Endodermal cell (in vitro differentiated cells): ENCODE data around the gene MYO1A. TPM values are rescaled to one million over a fixed set of nuclear protein-coding genes. Genes with fewer than 3 reads are reported as not detected.

Experiments used
- DNase-seq: peaks from one replicate; pipeline ENCODE4 v3.0.0-alpha.2; 2017
- H3K27ac ChIP-seq: 2 replicates; pipeline ENCODE4 v1.5.1; 2013; ENCODE audit warnings: mild to moderate bottlenecking, low read depth, low read length, moderate library complexity
- H3K27me3 ChIP-seq: 2 replicates; pipeline ENCODE4 v1.6.1; 2013; ENCODE audit warnings: mild to moderate bottlenecking, low read length, moderate library complexity; ENCODE audit not compliant: insufficient read depth, control insufficient read depth, poor library complexity, severe bottlenecking
- H3K36me3 ChIP-seq: 2 replicates; pipeline ENCODE4 v1.7.0; 2013; ENCODE audit warnings: mild to moderate bottlenecking, low read length, moderate library complexity; ENCODE audit not compliant: control insufficient read depth, insufficient read depth
- H3K4me1 ChIP-seq: one replicate; pipeline ENCODE4 v1.7.0; 2013; ENCODE audit warnings: low read length; ENCODE audit not compliant: control insufficient read depth, insufficient read depth
- H3K4me3 ChIP-seq: 2 replicates; pipeline ENCODE4 v1.5.1; 2013; ENCODE audit warnings: mild to moderate bottlenecking, low read length, moderate library complexity
- H3K9ac ChIP-seq: 2 replicates; pipeline ENCODE4 v1.6.1; 2013; ENCODE audit warnings: mild to moderate bottlenecking, low read length, moderate library complexity; ENCODE audit not compliant: poor library complexity, severe bottlenecking; ENCODE audit errors: extremely low read depth
- H3K9me3 ChIP-seq: 2 replicates; pipeline ENCODE4 v1.6.1; 2013; ENCODE audit warnings: mild to moderate bottlenecking, low read length, moderate library complexity; ENCODE audit not compliant: control insufficient read depth
- H3K27ac Mint-ChIP-seq: 2 replicates; pipeline ENCODE4 v1.8.0; 2020; ENCODE audit warnings: mixed read lengths
- H3K27me3 Mint-ChIP-seq: 2 replicates; pipeline ENCODE4 v1.8.0; 2021; ENCODE audit warnings: mild to moderate bottlenecking, mixed read lengths; ENCODE audit not compliant: insufficient read depth
- H3K36me3 Mint-ChIP-seq: 2 replicates; pipeline ENCODE4 v1.8.0; 2020; ENCODE audit warnings: low read depth, mixed read lengths
- H3K4me1 Mint-ChIP-seq: 2 replicates; pipeline ENCODE4 v1.8.0; 2020; ENCODE audit warnings: mixed read lengths
- H3K4me3 Mint-ChIP-seq: 2 replicates; pipeline ENCODE4 v1.8.0; 2020; ENCODE audit warnings: mild to moderate bottlenecking, moderate library complexity, mixed read lengths
- H3K9me3 Mint-ChIP-seq: 2 replicates; pipeline ENCODE4 v1.8.0; 2020; ENCODE audit warnings: mild to moderate bottlenecking, mixed read lengths
- WGBS, 2 experiments: methylation state at CpG; one replicate each; pipeline versions ENCODE4 v1.1.5 to v1.1.7; 2013; ENCODE audit warnings: missing lambda C conversion rate in 2 of 2, mixed read lengths in 1 of 2; ENCODE audit not compliant: insufficient coverage in 1 of 2, insufficient read length in 1 of 2; 5-methylcytosine and 5-hydroxymethylcytosine counted together
- total RNA-seq, 2 donors: library from RNA; stranded (reverse); fragmentation: NEBNext Ultra II Directional in 1 of 2; extraction: Animal tissue kit (Norgen Biotek cat#: 25700) in 1 of 2; gene quantifications; 2 replicates in 1 of 2; 3 replicates in 1 of 2; pipeline ENCODE4 v1.2.1, GENCODE V29; 2021
- TF ChIP-seq, protein P1 (sequence below): fragments of 200-600 bp; sonication (generic); conservative IDR thresholded peaks from 2 replicates; pipeline ENCODE4 v1.5.0; 2021; ENCODE audit warnings: antibody characterized with exemption, mild to moderate bottlenecking

MYO1A gene
- total RNA-seq, 2 donors from 2014 or later: 0.77 to 1.7 TPM

- H3K27ac ChIP-seq: no peak overlapping the region
- Mint-ChIP-seq H3K4me1 (peaks cover 9% of the 10 kb centered on the region), H3K4me3 (no peak overlapping the region), H3K27ac (peak overlapping the region; percentile 39), H3K27me3 (no peaks in the 10 kb centered on the region), H3K9me3 (no peaks in the 10 kb centered on the region), H3K36me3 (peaks cover 38% of the 10 kb centered on the region)
- H3K36me3 ChIP-seq: peaks cover 17% of the 10 kb centered on the region
- no peaks in the 10 kb centered on the region for H3K9me3 ChIP-seq
- no peaks in the 10 kb centered on the region for H3K27me3 ChIP-seq
- H3K4me3 ChIP-seq: no peak overlapping the region
- 88 to 100% methylated on average over 2 to 4 of the region's 4 CpGs for WGBS, 2 experiments
- peaks cover 3% of the 10 kb centered on the region for H3K4me1 ChIP-seq
- no peak for DNase-seq
- no peak overlapping the region for H3K9ac ChIP-seq
- TF ChIP-seq, protein P1, sequence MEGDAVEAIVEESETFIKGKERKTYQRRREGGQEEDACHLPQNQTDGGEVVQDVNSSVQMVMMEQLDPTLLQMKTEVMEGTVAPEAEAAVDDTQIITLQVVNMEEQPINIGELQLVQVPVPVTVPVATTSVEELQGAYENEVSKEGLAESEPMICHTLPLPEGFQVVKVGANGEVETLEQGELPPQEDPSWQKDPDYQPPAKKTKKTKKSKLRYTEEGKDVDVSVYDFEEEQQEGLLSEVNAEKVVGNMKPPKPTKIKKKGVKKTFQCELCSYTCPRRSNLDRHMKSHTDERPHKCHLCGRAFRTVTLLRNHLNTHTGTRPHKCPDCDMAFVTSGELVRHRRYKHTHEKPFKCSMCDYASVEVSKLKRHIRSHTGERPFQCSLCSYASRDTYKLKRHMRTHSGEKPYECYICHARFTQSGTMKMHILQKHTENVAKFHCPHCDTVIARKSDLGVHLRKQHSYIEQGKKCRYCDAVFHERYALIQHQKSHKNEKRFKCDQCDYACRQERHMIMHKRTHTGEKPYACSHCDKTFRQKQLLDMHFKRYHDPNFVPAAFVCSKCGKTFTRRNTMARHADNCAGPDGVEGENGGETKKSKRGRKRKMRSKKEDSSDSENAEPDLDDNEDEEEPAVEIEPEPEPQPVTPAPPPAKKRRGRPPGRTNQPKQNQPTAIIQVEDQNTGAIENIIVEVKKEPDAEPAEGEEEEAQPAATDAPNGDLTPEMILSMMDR: no peak
Observed at GRCh38 chr12:57092876-57093414, 43.0 kb upstream of the MYO1A start.

GRCh38 chr12:57092529-57092862 is 42.6 kb upstream of the MYO1A start:
- Mint-ChIP-seq H3K27me3 (no peaks in the 10 kb centered on the region), H3K36me3 (peaks cover 36% of the 10 kb centered on the region), H3K9me3 (no peaks in the 10 kb centered on the region), H3K4me3 (no peak overlapping the region), H3K27ac (peak overlapping the region; percentile 39), H3K4me1 (peaks cover 9% of the 10 kb centered on the region)
- TF ChIP-seq, protein P1: no peak
- H3K9ac ChIP-seq: no peak overlapping the region
- 90 to 100% methylated on average over 5 of the region's 5 CpGs for WGBS, 2 experiments
- no peak overlapping the region for H3K27ac ChIP-seq
- peaks cover 16% of the 10 kb centered on the region for H3K36me3 ChIP-seq
- no peaks in the 10 kb centered on the region for H3K9me3 ChIP-seq
- no peaks in the 10 kb centered on the region for H3K27me3 ChIP-seq
- H3K4me3 ChIP-seq: no peak overlapping the region
- H3K4me1 ChIP-seq: peaks cover 3% of the 10 kb centered on the region
- DNase-seq: no peak

DNA sequence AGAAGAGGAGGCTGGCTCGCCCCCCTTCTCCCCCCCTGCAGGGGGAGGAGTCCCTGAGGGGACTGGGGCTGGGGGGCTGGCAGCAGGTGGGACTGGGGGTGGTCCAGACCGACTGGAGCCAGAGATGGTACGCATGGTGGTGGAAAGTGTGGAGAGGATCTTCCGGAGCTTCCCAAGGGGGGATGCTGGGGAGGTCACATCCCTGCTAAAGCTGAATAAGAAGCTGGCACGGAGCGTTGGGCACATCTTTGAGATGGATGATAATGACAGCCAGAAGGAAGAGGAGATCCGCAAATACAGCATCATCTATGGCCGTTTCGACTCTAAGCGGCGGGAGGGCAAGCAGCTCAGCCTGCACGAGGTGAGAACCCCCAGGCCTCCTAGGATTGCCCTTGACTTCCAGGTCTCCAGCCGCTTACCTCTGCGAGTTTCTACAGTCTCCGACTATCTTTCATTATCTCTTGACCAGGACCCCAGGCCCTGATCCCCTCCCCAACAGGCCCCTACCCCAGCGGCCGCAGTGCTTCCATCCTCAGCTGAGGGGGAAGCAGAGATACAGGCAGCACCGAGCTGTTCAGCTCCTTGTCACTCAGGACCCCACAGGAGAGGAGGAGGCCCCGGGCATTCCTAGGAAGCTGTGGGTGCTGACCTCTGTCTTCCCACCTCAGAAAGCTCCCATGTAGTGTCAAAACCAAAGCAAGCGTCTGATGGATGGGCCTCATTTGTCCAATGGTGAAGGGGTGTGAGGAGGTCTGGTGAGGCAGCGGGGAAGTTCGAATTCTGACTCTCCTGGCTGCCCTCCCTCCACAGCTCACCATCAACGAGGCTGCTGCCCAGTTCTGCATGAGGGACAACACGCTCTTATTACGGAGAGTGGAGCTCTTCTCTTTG is 42.0 kb upstream of the MYO1A start:
- H3K27ac Mint-ChIP-seq: no peak overlapping the region
- 91 to 95% methylated on average over 13 to 24 of the region's 25 CpGs for WGBS, 2 experiments
- H3K9me3 Mint-ChIP-seq: no peaks in the 10 kb centered on the region
- peaks cover 30% of the 10 kb centered on the region for H3K36me3 Mint-ChIP-seq
- Histone ChIP-seq H3K27ac (no peak overlapping the region), H3K27me3 (no peaks in the 10 kb centered on the region), H3K9me3 (no peaks in the 10 kb centered on the region), H3K4me1 (peaks cover 3% of the 10 kb centered on the region), H3K4me3 (no peak overlapping the region), H3K36me3 (peaks cover 16% of the 10 kb centered on the region), H3K9ac (no peak overlapping the region)
- TF ChIP-seq, protein P1: no peak
- H3K4me3 Mint-ChIP-seq: no peak overlapping the region
- DNase-seq: no peak
- peaks cover 9% of the 10 kb centered on the region for H3K4me1 Mint-ChIP-seq
- H3K27me3 Mint-ChIP-seq: no peaks in the 10 kb centered on the region
